ENCODE data around the gene PPP4R1.

DNA sequence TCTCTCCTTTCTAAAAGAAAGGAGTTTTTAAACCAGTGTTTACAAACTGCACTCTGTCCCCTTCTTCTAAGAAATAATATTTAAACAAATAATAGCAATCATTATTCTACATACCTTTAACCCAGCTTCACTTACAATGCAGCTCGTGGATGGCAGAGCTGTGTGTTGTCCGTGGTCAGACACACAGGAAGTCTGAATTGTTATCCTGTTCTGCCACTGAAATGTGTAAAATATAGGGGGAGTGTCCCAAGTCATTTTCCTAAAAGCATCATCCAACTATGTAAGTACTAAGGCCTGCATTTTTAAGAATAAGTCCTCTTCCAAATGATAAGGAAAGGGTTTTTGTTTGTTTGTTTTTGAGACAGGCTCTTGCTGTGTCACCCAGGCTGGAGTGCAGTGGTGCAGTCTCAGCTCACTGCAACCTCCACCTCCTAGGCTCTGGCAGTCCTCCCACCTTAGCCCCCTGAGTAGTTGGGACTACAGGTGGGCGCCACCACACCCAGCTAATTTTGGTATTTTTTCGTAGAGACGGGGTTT lies 2.7 kb upstream of the PPP4R1 start:
- TF ChIP-seq, protein P1, sequence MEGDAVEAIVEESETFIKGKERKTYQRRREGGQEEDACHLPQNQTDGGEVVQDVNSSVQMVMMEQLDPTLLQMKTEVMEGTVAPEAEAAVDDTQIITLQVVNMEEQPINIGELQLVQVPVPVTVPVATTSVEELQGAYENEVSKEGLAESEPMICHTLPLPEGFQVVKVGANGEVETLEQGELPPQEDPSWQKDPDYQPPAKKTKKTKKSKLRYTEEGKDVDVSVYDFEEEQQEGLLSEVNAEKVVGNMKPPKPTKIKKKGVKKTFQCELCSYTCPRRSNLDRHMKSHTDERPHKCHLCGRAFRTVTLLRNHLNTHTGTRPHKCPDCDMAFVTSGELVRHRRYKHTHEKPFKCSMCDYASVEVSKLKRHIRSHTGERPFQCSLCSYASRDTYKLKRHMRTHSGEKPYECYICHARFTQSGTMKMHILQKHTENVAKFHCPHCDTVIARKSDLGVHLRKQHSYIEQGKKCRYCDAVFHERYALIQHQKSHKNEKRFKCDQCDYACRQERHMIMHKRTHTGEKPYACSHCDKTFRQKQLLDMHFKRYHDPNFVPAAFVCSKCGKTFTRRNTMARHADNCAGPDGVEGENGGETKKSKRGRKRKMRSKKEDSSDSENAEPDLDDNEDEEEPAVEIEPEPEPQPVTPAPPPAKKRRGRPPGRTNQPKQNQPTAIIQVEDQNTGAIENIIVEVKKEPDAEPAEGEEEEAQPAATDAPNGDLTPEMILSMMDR (IDR thresholded peaks at IDR 0.05) = no peak
- no peak for TF ChIP-seq POLR2A (IDR thresholded peaks at IDR 0.05)
